GM18499 (cell line): ENCODE results near the gene CDK14.
"Not testable (repeated sequence)": the region's sequence is repeated elsewhere in the genome, so short reads cannot be mapped to it uniquely, and the experiment has no call there.

Experiments used
- ATAC-seq: cut with Tn5 transposase; IDR thresholded peaks from one replicate; pipeline ENCODE4 v1.9.1; 2021; ENCODE audit warnings: moderate number of reproducible peaks; ENCODE audit not compliant: insufficient read depth, unreplicated experiment

Gene CDK14

DNA sequence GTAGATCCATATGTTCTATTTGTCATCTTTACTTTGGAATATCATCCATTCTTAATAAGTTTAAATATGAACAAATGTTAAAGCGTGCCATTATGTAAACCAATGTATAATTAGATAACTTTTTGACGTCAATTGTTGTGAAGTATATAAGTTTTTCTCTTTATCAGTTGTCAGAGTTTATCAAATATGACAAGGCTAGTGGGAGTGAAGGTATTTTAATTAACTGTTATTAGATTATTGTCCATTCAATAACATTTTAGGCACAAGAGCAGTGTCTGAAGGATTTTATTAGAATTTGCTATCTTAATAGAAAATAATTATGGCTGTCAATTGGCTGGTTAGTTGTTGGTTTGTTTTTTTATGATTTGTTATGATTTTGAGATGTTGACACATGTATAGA is 280.6 kb downstream of the CDK14 start:
- ATAC-seq: no peak

DNA sequence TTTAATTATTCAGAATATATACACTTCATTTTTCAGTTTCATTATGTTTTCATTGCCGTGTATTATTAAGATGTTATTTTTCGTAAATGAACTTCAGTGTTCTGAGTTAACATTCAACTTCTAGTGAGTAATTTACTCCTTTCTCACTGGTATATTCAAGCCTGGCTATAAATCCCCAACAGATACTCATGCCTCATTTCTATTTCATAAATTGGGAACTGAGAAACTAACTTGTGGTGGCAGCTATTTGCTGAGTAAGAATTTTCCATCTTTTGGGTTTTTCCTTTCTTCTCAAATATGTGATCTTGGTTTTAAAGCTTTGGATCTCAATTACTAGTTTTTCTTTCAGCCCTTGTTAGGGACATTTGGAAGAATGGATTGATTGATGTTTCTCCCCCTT is 281.1 kb downstream of the CDK14 start:
- no peak for ATAC-seq

DNA sequence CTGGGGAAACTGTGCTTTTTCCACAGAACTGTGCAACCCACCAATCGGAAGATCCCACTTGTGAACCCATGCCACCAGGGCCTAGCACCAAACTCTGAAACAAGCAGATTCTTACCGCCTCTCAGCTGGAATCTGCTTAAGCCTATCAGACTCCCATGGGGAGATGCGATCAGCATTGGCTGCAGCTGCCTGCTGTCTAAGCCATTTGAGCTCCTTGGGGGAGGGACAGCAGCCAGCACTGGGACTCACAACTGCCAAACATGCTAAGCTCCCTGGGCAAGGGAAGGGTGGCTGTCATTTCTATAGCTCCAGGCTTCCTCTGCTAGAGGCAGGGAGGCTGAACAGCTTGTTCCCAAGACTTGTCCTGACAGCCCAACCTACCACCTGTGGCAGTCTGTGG is 283.8 kb downstream of the CDK14 start:
- ATAC-seq: no peak

DNA sequence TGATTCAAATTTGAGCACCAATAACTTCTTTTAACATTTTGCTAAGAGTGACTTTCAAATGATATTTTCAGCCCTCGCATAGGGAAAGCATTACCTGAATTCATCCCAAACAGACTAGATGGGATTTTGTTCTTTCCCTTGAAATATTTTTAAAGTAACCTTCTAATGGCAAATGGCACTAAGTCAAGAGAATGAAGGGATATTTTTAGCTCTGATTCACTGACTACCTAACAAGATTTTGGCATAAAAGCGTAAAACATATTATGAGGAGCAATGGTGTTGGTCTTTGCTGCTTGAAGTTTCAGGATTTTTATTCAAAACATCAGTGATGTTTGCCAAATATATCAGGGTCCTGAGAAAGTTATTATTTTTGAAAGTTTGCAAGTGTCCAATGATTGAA is 290.3 kb downstream of the CDK14 start:
- no peak for ATAC-seq

DNA sequence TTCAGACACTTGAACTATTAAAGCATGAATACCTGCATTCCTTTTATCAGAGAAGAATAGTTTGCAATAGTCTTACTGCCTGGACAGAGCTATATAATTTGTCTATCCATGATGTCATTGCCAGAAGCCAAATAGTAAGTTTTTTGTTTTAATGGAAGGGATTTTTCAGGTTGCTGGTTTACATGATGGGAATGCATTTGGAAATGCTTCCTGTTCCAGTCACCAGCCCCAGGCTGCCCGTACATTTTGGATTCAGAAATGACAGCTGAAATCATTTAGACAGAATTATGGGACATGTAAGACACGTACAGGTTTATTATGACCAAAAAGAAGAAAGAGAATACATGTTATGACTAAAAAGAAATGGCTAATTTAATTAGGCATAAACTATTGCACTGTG is 293.1 kb downstream of the CDK14 start:
- no peak for ATAC-seq

DNA sequence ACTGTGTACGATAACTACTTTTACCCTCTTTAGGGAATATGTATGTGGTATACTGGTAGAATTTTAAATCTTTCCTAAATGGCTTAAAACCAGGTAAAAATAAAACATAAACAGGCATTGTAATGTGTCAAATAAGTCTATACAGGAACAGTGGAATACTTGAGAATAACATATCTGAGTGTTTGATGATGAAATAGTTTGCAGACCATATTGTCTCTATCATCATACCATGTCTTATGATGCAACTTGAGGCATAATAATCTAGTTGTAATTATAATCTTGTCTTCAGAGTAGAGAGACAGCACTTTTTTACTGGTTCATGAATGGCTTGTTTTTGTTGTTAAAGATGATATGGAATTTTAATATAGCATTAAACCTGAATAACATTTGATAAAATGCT is 293.5 kb downstream of the CDK14 start:
- ATAC-seq: no peak

DNA sequence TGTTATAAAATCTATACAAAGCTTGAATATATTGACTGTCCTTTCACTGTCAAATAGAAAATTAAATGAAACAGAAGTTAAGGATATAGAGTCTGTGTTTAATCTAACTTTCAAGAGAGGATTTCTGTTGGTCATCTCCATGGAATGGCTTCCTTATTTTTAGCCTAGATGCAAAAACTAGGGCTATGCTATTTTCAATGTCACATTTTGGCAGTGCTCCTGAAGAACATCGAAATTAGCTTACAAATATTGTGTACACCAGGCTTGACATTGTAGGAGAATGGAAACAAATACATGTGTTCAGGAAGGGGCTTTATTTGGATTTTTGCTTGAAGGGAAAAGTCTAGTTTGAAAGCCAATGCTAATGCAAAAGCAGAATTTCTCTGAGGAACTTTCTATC is 295.4 kb downstream of the CDK14 start:
- ATAC-seq: no peak

DNA sequence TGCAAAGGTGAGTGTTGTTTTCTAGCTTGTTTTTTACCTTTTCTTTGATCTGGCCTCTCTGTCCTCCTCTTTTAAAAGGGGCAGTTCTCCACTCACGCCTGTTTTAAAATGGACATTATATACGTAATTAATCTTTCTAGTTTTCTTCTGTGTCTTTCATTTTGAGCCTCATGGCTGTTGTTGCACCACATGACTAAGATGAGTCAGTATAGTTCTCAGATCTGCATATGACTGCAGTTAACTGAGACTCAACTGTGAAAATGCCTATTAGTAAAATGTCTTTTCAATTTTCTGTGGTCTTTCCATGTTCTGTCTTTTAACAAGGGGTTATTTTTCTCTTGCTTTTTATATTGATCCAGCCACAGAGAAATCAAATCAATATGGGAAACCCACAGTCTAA is 296.1 kb downstream of the CDK14 start:
- peak; percentile 66 for ATAC-seq

DNA sequence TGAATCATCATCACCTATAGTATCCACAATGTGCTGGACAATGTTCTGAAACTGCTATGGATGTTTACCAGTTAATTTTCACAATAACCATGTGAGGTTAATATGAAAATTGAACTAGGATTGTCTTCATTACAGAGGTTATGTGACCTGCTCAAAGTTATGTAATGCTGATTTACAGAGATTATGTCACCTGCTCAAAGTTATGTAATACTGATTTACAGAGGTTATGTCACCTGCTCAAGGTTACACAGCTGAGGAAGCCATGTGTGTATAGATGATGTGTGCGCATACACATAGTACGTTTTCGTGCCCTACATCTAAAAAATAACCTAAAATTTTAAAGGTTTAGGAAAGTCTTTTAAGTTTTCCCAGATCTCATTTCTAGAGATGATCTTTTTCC is 298.0 kb downstream of the CDK14 start:
- no peak for ATAC-seq

DNA sequence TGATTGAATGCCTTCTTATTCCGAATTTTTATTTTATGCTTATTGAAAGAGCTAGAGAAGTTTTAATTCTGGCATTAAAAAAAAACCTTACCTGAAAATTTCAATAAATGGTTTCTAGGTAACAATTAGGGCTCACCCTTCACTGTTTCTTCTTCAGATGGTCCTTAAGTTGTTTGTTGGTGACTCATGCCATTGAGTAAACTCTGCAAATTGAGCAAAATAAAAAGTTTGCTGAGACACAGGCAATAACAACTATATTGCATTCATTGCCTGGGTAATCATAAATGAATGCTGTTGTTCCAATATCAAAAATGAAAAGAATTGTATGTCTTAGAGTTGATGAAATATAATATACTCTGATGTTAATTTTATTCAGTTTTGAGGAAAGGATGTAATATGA is 300.3 kb downstream of the CDK14 start:
- ATAC-seq: no peak

DNA sequence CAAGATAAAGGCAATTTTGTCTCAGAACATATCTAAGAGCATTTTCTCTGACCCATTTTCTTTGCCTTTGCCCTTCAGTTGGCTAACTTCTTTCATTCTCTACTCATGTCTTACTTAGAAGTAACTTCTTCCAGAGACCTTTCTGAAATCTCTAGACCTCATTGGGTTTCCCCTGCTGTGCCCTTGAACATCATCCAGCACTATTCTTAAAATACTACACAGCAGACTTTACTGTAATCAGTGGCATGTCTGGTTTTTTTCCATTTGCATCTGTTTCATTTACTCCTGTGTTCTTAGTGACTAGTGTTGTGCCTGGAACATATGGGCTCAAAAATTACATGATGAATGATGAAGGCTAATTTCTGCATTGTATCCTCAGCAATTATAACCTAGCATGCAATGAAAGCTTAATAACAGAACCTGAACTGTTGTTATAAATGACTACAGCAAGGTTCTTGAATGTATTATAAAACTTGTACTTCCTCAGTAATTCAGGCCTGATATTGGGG is 301.9 kb downstream of the CDK14 start:
- no peak for ATAC-seq

DNA sequence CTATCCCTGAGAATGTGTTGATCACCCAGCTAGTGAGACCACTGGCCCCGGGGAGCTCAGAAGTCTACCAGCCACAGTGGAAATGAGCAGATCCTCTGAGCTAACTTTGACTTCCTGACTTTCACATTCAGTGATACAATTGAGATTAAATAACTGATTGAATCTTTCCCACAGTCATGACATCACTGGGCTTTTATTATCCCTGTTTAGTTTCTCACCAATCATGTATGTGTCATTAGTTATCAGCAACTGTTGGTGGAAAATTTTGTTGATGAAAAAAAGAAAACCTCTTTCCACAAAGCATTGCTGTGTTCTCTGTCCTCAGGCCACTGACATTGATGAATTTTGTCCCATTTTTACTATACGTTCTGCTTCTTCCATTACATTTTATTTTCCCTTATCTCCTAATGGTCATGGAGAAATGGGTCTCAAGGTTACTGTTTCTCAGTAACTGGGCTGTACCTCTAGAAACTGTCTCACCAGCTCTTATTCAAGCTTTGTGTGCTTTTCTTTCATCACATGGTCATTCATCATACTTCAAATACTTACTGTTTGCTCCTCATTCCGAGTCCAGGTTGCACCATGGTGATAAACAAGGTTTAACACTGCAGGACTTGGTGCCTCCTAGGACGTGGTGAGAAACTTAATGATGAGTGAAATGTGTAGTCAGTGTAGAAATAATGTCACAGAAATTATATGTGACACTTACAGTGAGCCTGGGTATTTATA is 304.7 kb downstream of the CDK14 start:
- ATAC-seq: no peak

DNA sequence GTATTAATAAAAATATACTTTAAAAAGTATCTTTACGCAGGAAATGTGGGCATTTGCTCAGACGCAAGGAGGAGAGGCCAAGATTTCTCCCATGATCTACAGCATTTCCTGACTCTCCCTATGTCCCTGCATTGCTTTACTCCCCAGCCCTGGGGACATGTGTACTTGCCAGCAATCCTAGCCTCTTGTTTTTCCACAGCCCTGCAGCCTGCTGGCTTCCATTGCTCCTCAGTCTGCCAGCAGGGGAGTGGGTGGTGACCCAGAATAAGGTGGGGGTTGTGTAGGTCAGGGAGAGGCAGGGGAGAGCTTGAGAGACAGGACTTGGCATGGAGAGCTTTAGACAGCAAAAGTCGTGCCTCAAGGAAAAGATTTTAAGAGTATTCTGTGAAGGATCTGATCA is 307.7 kb downstream of the CDK14 start:
- no peak for ATAC-seq

DNA sequence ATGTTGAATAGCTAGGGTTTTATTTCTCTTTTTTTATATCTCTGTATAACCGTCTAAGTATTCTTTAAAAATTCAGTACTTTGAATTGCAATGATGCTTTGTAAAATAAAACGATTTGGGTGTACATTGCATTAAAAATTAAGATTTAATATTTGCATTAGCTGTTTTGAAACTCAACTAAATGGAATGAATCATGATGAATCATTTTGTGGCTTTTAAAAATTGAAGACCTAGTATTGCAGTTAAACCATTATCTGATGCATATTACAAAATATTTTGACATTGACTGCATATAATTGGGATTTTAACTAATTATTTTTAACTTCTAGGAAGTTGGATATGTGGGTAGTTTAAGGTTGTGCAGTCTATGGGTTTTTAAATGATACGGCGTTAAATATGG is 314.0 kb downstream of the CDK14 start:
- no peak for ATAC-seq

DNA sequence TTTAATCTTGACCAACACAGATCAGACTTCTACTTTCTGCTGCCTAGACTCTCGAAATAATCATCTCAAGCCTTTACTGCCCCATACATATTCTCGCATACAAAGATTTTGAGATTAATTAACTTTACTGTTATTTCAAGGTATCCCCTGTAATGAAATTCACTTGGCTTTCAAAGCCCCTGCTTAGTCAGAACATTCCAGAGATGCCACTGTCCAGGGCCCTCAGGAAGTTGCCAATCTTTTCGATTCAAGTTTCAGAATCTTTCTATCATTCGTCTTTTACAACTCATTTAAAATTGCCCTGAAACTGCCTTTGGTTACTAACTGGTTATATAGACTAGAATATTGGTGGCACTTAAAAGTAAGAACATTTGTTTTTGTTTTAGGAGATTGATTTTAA is 320.2 kb downstream of the CDK14 start:
- ATAC-seq: no peak

DNA sequence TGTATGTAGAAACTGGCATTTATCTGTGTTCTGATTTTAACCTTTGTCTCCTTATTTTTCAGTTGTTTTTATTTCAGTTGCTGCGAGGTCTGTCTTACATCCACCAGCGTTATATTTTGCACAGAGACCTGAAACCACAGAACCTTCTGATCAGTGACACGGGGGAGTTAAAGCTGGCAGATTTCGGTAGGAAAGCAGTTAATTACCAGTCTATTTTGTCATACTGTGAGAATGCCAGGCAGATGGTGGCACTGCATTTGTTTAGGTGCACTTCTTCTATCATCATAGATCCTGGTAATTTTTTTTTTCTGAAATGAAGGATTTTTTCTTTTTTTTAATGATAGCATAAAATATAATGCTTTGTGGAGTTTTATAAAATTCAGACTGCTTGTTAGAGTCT is 321.4 kb downstream of the CDK14 start:
- ATAC-seq: no peak

DNA sequence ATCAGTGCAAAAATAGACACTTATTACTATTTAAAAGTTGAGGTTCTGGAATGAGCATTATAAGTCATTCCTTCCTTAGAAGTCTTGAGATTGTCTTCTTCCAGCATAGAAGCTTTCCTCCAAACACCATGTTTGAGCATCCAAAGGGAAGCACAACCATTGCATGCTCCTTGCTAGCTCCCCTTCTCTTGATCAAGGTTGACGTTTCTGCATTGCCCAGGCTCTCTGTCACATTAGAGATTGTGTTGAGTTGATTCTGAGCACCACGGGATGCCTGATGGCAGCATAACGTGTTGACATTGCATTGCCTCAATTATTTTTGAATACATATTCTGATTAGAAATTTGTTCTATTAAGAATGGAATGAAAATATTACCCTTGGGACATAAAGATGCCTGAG is 322.2 kb downstream of the CDK14 start:
- no peak for ATAC-seq

DNA sequence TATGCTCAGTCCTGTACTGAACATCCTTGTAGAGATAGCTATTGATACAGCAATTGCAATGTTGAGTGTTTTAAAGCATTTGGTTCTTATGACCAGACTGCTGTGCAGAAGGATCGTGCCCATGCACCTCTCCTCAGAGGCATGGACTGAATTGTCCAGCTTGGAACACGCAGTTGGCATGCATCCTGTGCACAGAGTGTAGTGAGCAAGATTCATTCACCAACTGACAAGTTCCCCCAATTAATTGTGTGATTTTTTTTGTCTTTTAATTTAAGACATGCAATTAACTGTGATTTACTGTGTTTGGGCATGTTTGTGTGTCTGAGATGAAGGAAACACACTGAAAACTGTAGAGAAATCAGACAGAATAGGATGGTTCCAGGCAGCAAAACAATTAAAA is 323.7 kb downstream of the CDK14 start:
- ATAC-seq: no peak

DNA sequence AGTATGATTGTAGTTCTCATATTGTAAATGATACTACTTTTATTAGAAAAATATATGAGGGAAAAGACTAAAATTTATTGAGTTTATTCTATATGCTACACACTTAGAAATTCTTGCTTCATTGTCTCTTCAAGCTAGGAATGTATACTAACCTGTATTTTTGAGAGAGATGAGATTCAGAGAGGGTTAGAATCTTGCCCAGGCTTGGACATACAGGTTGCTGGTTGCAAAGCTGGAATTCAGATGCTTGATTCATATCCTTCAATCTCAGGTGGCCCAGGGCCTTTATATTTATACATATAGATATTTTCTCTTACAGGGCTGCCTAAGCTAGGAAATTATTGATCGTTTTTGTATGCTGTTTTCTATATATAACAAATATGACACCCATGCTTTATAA is 324.2 kb downstream of the CDK14 start:
- ATAC-seq: no peak

DNA sequence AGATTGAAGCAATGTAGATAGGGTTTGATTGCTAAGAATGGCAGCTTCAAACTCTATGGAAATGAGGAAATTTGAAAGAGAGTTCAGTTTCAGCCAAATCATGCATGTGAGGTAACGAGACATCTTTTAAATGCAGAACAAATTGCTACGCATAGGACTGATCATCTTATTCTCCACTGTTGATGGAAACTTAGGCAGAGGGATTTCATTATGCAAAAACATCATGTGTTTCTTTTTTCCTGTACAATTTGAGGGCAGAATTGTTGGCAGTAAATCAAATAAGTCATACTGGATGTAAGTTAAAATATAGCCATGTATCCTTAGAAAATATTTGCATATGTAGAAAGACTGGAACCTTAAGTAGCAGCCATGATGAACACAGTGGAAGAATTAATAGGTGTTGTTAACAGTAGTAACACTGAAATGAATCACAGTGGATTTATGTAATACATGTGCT is 327.4 kb downstream of the CDK14 start:
- ATAC-seq: no peak

DNA sequence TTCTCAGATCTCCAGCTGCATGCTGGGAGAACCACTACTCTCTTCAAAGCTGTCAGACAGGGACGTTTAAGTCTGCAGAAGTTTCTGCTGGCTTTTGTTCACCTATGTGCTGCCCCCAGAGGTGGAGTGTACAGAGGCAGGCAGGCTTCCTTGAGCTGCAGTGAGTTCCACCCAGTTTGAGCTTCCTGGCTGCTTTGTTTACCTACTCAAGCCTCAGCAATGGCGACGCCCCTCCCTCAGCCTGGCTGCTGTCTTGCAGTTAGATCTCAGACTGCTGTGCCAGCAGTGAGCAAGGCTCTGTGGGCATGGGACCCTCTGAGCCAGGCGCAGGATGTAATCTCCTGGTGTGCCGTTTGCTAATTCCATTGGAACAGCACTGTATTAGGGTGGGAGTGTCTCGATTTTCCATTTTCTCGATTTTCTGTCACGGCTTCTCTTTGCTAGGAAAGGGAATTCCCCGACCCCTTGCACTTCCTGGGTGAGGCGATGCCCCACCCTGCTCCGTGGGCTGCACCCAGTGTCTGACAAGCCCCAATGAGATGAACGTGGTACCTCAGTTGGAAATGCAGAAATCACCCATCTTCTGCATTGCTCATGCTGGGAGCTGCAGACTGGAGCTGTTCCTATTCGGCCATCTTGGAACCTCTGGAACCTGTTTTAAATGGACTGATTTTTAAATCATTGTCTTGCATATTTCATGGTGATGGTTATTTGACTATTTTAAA is 332.7 kb downstream of the CDK14 start:
- not testable (repeated sequence) for ATAC-seq
